Measurements from ENCODE around the gene TBCK.
"Not testable (repeated sequence)": the region's sequence is repeated elsewhere in the genome, so short reads cannot be mapped to it uniquely, and the experiment has no call there.

Gene TBCK

DNA sequence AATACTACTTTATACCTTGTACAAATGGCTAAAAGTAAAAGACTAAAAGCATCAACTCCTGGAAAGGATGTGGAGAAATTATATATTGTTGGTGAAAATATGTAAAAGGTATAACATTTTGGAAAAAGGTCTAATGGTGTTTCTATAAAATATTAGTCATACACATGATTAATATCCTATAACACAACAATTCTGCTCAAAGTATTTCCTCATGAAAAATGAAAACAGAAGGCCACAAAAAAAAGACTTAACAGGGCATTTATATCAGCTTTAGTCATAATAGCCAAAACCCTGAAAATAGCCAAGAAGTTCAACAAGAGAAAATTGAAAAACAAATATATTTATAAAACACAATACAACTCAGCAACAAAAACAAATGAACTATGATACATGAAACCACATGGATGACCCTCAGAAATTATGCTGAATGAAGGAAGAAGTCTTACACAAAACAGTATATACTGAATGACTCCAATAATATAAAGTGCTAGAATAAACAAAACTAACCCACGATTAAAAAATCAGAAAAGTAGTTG, 38.8 kb downstream of the TBCK start:
- DNase-seq = no peak

- DNase-seq = no peak
Measured at GRCh38 chr4:106273831-106274230, 42.2 kb downstream of the TBCK start.

DNA sequence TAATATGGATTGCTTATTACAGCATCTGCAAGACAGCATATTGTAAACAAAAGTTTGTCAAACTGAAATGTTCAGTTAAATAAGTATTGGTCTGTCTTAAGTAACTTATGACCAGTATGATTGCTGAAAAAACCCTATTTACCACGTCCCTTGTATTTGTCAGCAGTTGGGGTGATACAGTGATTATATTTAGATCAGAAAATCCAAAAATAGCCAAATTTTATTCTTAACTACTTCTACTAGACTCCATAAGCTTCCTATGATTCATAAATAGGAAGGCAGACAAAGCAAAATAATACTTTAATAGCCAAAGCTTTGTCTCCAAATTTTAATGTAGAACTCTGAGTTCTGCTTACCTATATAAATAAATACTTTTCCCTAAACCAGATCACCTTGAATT, 45.3 kb downstream of the TBCK start:
- DNase-seq = no peak

DNA sequence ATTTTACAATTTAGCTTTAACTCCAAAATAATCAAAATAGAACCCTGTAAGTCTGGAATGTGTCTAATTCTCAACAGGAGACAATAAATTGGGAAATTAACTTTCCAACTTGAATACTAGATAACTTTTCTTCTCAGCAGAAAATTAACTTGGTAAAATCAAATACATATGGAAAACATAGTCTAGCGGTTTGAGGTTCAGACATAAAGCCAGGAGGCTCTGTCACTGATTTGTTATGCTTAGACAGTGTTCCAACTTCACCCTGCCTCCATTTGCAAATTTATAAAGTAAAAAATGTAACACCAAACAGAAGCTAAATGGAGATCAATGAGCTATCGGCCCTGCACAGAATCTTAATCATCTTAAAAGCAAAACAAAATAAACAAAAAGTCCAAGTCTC, 46.3 kb downstream of the TBCK start:
- no peak for DNase-seq

GRCh38 chr4:106268786-106269185, 47.2 kb downstream of the TBCK start:
- DNase-seq = no peak

- no peak for DNase-seq
Measured at GRCh38 chr4:106266201-106266600, 49.8 kb downstream of the TBCK start.

DNA sequence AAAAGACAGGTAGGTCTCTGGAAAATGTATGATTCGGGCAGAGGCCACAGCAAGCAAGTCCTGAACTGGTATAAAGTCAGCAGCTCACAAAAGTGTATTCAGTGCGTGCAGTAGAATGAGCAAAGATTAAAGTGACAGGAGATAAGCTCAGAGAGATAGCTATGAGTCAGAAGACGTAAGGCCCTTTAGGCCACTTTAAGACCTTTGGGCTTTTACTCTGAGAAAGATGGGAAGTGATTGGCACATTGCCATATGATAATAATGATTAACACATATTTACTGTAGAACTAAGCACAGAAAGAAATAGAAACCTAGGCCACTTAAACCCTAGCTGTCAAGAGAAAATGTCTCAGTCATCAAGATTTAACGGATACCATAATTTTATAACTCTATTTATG, 51.7 kb downstream of the TBCK start:
- no peak for DNase-seq

DNA sequence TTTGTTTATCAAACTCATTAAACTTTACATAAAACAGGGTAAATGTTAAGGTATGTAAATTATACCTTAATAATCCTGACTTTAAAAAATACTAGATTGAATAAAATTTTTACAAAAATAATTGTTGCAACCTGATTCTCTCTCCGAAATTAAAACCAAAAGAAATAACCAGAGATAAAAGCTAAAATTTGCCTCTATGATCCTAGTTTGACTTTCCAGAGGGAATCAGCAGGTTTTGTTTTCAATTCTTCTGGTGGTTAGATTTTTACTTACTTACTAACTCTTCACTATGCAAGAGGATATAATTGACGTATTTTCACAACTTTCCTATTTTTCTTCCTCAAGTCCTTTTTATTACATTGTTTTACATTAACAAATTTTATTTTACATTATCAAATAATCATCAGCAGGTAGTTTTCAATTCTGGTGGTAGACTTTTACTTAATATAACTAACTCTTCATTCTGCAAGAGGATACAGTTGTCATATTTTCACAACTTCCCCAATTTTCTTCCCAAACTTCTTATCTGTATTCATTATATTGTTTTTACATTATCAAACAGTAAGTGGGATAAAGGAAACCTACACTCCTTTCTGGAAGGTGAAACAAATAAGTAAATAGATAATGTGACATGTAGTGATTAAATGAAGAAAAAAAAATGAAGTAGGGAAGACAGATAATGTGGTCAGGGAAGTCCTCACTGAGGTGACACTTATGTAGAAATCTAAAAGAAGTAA, 52.2 kb downstream of the TBCK start:
- DNase-seq = no peak

DNA sequence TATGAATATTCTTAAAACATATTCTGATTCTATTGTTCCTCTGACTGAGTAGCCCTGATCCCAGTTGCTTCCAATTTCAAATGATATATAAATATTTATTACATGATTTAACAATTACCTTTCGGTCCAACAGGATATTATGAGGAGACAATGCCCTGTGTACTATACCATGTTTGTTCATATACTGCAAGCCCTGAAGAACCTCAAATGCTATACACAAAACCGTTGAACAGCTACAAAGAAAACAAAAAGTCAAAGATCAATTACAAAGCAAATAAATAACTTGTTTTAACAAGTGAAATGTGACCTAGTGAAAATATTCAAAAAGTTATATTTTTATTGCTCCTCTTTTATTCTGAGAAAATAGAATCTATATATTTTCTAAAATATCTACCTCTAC, 54.0 kb downstream of the TBCK start:
- DNase-seq = no peak

GRCh38 chr4:106258145-106259045, 57.6 kb downstream of the TBCK start:
- no peak for DNase-seq

DNA sequence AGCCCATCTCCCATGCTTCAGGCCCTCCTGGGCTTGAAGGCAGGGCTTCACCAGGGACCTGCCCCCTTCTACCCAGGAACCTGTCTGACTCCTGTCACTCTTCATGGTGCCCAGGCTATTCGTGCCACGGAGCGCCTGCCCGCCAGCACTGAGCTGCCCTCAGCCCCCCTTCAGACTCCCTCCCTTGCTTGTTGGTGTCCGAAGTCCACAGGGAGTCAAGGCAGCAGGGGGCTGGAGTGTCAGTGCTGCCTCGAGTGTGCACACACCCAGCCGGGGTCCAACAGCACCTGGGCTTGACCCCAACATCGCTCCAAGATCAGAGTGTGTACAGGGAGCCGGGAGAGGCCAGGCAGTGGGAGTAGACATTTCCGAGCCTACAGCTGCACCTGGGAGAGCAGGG, 59.8 kb downstream of the TBCK start:
- DNase-seq = no peak

GRCh38 chr4:106255195-106255594, 60.8 kb downstream of the TBCK start:
- DNase-seq = no peak

GRCh38 chr4:106253364-106254129, 62.5 kb downstream of the TBCK start:
- no peak for DNase-seq

GRCh38 chr4:106247600-106247999, 68.4 kb downstream of the TBCK start:
- DNase-seq = no peak

DNA sequence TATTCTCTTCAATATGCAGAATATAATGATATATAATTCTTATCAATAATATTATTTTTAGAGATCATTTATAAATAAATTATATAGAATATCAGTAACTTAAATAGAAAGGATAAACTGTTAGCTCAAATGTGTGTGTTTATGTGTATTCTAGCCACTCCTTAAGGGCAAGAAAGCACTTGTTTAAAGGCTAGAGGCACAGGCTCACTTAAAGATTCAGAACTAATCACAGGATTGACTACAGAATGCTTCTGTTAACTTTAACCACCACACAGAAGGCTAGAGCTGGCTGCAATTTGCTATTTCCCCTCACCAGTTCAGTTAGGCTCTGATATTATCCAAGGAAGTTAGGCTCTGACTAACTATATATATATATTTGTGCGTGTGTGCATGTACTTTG, 69.6 kb downstream of the TBCK start:
- DNase-seq = no peak

GRCh38 chr4:106245176-106245575, 70.8 kb downstream of the TBCK start:
- DNase-seq = no peak

DNA sequence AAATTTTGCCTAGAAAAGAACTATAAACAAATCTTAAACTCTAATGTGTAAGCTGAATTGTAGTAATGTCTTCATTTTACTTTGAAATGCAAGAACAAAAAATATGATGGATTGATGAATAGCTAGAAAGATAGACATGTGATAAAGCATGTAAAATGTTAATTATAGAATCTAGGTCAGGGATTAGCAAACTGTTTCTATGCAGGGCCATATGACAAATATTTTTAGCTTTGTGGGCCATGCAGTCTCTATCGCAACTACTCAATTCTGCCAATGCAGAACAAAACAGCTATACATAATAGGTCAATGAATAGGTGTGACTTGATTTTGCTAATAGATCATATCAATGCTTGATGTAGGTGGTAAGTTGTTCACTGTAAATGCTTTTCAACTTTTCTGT, 75.3 kb downstream of the TBCK start:
- no peak for DNase-seq

- no peak for DNase-seq
Measured at GRCh38 chr4:106238820-106239420, 77.1 kb downstream of the TBCK start.

DNA sequence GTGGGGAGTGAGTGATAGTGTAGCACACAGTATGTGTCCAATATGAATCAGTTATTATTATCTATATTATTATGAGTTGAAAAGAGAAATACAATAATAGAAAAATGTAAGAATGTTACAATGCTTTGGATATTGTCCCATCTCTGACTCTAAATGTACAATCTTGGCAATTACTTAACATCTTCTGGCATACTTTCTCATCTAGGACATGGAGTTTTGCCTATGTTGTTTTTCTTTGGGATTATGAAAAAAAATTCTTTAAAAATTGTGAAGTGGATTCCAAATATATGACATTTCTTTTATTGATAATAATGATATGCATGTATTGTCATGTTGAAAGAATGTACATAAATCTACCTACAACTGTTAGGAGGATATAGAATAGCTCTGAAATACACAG, 84.1 kb downstream of the TBCK start:
- DNase-seq = no peak

DNA sequence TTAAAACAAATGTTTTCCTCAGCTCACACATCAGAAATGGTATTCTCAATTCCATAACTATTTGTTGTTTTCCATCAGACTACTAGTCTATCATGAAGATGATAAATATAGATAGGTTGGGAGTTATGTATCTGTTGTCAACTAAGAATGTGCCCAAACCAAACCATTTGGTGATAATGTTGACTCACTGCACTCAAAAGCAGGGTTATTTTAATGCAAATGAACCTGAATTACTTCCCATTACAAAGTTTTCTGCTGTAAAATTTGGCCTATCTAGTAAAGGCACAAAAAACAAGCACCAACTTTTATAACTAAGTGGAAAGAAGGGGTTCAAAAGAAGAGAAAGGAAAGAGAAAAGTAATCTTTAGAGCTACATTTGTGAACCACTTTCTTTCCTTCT, 93.5 kb downstream of the TBCK start:
- DNase-seq = no peak

DNA sequence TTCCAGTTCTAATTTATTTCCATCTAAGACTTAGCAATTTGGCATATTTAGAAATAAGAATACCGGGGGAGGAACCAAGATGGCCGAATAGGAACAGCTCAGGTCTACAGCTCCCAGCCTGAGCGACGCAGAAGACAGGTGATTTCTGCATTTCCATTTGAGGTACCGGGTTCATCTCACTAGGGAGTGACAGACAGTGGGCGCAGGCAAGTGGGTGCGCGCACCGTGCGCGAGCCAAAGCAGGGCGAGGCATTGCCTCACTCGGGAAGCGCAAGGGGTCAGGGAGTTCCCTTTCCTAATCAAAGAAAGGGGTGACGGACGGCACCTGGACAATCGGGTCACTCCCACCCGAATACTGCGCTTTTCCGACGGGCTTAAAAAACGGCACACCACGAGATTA, 102.7 kb downstream of the TBCK start:
- DNase-seq = not testable (repeated sequence)

GRCh38 chr4:106210021-106210420, 106.0 kb downstream of the TBCK start:
- DNase-seq = no peak
